ENCODE measurements around the gene GIMAP6.
"Not testable (repeated sequence)": the region's sequence is repeated elsewhere in the genome, so short reads cannot be mapped to it uniquely, and the experiment has no call there.

GIMAP6 gene

GRCh38 chr7:150631866-150632864 lies at the start of gene GIMAP6:
TSS of gene GIMAP6 (minus strand) at chr7:150632385. CDS start at chr7:150630142, 2,243 bp downstream.
- H3K4me3 ChIP-seq (ENCODE audit: low read depth, low read length): no peak within 1 kb of the TSS
- no peak for DNase-seq (ENCODE audit: low read depth)

GRCh38 chr7:150680364-150680763 lies 48.2 kb upstream of the GIMAP6 start:
- DNase-seq (ENCODE audit: low read depth); H3K4me3 ChIP-seq (ENCODE audit: low read depth, low read length): not testable (repeated sequence)

GRCh38 chr7:150678601-150679000 lies 46.4 kb upstream of the GIMAP6 start:
- not testable (repeated sequence) for H3K4me3 ChIP-seq (ENCODE audit: low read depth, low read length); DNase-seq (ENCODE audit: low read depth)

GRCh38 chr7:150676854-150677253 lies 44.7 kb upstream of the GIMAP6 start:
- H3K4me3 ChIP-seq (ENCODE audit: low read depth, low read length); DNase-seq (ENCODE audit: low read depth): not testable (repeated sequence)

GRCh38 chr7:150676276-150676675 lies 44.1 kb upstream of the GIMAP6 start:
- H3K4me3 ChIP-seq (ENCODE audit: low read depth, low read length); DNase-seq (ENCODE audit: low read depth): not testable (repeated sequence)

GRCh38 chr7:150675714-150676113 lies 43.5 kb upstream of the GIMAP6 start:
- H3K4me3 ChIP-seq (ENCODE audit: low read depth, low read length): no peak overlapping the region
- DNase-seq (ENCODE audit: low read depth): no peak

GRCh38 chr7:150671798-150672585 lies 39.8 kb upstream of the GIMAP6 start:
- not testable (repeated sequence) for DNase-seq (ENCODE audit: low read depth); H3K4me3 ChIP-seq (ENCODE audit: low read depth, low read length)

- no peak overlapping the region for H3K4me3 ChIP-seq (ENCODE audit: low read depth, low read length)
Observed at GRCh38 chr7:150668977-150669376, 36.8 kb upstream of the GIMAP6 start.

DNA sequence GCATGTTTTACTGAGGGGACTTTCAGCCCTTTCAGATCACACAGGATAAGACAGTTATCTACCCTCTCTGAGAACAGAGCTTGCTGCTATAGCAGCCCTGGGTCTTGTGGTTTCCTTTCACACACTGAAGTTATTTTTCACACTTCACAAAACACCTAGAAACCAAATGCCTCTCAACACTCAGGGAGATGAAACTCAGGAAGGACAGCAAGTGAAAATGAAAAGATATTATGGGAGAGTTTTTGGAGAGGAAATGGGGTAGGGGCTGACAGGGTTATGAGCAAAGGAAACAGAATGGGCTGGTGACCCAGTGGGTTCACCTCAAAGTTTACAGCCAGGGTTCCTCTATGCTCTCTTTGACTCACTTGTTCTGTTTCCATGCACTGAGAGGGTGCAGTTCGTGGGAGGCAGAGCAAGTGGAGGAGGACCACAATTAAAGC lies 36.3 kb upstream of the GIMAP6 start:
- H3K4me3 ChIP-seq (ENCODE audit: low read depth, low read length): no peak overlapping the region
- DNase-seq (ENCODE audit: low read depth): no peak

More at GRCh38 chr7:150668977-150669376, 36.8 kb upstream of the GIMAP6 start:
- no peak for DNase-seq (ENCODE audit: low read depth)

DNA sequence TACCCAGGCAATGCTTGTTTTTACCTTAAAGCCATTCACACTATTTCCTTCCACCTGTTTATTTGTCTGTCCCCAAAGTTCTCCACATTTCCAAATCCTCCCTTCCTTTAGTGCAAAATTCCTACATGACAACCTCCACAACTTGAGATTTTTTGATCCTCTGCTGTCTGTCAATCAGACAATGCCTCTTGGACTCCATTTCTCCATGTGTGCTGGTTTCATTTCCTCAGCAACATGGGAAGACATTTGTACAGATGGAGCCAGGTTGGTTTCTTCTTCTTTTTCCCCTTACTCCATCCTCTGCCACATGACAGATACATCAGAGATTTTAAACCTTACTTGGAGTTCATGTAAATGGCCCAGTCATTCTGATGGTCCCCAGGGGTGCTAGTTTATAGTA lies 34.2 kb upstream of the GIMAP6 start:
- DNase-seq (ENCODE audit: low read depth): no peak

GRCh38 chr7:150665896-150666295 lies 33.7 kb upstream of the GIMAP6 start:
- no peak for DNase-seq (ENCODE audit: low read depth)
- no peak overlapping the region for H3K4me3 ChIP-seq (ENCODE audit: low read depth, low read length)

More for the DNA sequence above, 34.2 kb upstream of the GIMAP6 start:
- H3K4me3 ChIP-seq (ENCODE audit: low read depth, low read length): no peak overlapping the region

- no peak overlapping the region for H3K4me3 ChIP-seq (ENCODE audit: low read depth, low read length)
- no peak for DNase-seq (ENCODE audit: low read depth)
Observed at GRCh38 chr7:150665089-150665748, 33.0 kb upstream of the GIMAP6 start.

- no peak overlapping the region for H3K4me3 ChIP-seq (ENCODE audit: low read depth, low read length)
- no peak for DNase-seq (ENCODE audit: low read depth)
Observed at GRCh38 chr7:150663802-150664494, 31.8 kb upstream of the GIMAP6 start.

DNA sequence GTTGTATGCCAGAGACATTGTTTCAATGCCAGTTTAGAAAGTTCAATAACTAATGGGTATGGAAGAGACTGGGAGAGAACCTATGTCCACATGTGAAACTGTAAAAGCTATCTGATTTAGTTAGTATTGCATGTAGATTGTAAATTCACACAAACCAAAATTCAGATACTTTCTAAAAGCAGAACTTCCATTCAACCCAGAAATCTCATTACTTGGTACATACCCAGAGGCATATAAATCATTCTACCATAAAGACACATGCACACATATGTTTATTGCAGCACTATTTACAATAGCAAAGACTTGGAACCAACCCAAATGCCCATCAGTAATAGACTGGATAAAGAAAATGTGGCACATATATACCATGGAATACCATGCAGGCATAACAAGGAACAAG lies 30.6 kb upstream of the GIMAP6 start:
- DNase-seq (ENCODE audit: low read depth); H3K4me3 ChIP-seq (ENCODE audit: low read depth, low read length): not testable (repeated sequence)

DNA sequence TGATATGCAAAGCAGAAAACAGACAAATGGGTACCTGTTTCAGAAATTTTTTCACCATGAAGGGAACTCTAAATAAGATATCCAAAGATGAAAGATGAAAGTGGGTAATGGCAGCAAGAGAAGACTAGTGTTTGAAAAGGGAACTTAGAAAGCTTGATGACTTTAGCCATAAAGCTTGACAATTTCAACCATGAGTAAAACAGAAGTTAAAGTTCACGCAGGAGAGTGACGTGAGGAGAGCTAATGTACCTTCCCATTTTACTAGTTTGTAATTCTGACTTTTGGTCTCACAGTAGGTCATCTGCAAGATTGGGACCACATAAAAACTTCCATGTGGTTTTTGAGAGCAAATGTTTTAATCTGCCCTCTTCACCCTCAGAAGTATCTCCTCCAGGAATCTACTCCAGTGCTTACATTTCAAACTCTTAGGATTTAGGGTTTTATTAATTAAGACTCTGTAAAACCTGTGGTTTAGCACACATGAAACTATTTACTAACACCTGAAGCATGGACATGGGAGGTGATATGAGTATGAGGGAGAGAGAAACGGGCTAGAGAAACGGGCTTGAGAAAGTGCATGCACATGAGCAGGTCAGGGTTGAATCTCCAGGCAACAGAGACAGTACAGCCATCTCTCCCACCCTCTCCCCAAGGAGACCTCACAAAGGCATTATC lies 28.9 kb upstream of the GIMAP6 start:
- DNase-seq (ENCODE audit: low read depth): no peak
- no peak overlapping the region for H3K4me3 ChIP-seq (ENCODE audit: low read depth, low read length)

DNA sequence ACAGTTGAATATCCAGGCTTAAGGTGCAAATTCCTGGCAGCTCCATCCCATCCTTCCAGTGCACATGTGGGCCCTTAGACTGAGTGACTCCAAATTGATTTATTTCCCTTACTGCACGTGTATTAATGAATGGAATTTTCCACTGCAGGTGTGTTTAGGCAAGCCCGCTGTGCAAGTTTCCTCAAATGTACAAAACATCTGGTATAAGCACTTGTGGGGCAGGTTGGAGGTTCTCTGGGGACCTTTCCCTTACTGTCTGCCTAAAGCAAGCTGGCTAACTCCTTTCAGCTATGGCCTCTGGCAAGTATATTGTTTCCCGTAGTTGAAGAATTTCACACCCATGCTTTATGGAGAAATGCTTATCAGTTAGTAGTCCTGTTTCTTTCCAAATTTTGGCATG lies 25.3 kb upstream of the GIMAP6 start:
- H3K4me3 ChIP-seq (ENCODE audit: low read depth, low read length): no peak overlapping the region
- no peak for DNase-seq (ENCODE audit: low read depth)

DNA sequence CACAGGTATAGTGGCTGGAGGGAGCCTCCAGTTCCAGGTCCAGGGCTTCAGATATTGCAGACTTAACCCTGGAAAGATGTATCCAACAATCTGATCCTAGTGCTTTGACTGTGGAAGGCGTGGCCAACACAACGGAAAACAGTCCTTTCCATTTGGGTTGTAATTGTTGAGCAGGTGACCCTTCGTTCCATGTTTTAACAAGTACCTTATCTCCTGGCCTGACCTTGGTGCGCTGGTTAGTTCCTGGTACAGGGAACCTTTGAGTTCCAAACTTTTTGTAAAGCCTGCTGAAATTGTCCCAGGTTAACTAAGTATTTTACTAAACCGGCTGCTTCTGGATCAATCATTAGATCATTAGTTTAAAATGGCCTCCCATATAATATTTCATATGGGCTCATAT lies 23.9 kb upstream of the GIMAP6 start:
- no peak for DNase-seq (ENCODE audit: low read depth)
- H3K4me3 ChIP-seq (ENCODE audit: low read depth, low read length): no peak overlapping the region

GRCh38 chr7:150654692-150655091 lies 22.5 kb upstream of the GIMAP6 start:
- H3K4me3 ChIP-seq (ENCODE audit: low read depth, low read length): no peak overlapping the region
- no peak for DNase-seq (ENCODE audit: low read depth)

GRCh38 chr7:150649080-150649385 lies 16.8 kb upstream of the GIMAP6 start:
- no peak for DNase-seq (ENCODE audit: low read depth)
- no peak overlapping the region for H3K4me3 ChIP-seq (ENCODE audit: low read depth, low read length)

Data from skeletal muscle cell (primary cell).